Endothelial cell of hepatic sinusoid (primary cell): ENCODE data around the gene LRIT3.

Source experiments
- in situ Hi-C: cut with HindIII; loops from 2 replicates; pipeline ENCODE4 v1.10.0; 2017; ENCODE audit warnings: low sequenced_read_pairs

The LRIT3 gene

GRCh38 chr4:109902559-109903251 is 54.8 kb downstream of the LRIT3 start:
- in situ Hi-C loops: no loop called here

GRCh38 chr4:109908731-109909130 is 60.8 kb downstream of the LRIT3 start:
- in situ Hi-C loops: no loop called here

- in situ Hi-C loops: no loop called here
Measured at GRCh38 chr4:109910256-109910655, 62.3 kb downstream of the LRIT3 start.

DNA sequence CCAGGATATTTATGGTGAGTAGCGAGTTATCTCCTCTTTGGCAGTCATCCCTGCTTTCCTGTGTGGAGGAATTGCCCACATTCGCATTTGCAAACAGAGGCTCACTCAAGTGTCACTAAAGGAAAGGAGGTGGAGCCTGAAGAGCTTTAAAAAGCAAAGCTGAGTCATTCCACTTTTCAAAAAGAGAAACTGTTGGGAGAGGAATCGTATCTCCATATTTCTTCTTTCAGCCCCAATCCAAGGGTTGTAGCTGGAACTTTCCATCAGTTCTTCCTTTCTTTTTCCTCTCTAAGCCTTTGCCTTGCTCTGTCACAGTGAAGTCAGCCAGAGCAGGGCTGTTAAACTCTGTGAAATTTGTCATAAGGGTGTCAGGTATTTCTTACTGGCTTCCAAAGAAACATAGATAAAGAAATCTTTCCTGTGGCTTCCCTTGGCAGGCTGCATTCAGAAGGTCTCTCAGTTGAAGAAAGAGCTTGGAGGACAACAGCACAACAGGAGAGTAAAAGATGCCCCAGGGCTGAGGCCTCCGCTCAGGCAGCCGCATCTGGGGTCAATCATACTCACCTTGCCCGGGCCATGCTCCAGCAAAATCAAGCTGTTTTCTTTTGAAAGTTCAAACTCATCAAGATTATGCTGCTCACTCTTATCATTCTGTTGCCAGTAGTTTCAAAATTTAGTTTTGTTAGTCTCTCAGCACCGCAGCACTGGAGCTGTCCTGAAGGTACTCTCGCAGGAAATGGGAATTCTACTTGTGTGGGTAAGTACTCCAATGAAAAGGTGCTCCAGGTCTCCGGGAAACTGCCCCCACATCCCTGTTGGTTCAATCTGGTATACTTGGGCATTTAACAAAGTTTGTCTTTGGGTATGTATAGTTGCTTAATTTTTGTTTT is 65.0 kb downstream of the LRIT3 start, which contains the start of gene EGF:
Gene EGF, plus strand, starts transcription at position 178 of the 890 bp plus-strand sequence. Its CDS starts 453 bp downstream, at position 631.
- in situ Hi-C loops: no loop called here

DNA sequence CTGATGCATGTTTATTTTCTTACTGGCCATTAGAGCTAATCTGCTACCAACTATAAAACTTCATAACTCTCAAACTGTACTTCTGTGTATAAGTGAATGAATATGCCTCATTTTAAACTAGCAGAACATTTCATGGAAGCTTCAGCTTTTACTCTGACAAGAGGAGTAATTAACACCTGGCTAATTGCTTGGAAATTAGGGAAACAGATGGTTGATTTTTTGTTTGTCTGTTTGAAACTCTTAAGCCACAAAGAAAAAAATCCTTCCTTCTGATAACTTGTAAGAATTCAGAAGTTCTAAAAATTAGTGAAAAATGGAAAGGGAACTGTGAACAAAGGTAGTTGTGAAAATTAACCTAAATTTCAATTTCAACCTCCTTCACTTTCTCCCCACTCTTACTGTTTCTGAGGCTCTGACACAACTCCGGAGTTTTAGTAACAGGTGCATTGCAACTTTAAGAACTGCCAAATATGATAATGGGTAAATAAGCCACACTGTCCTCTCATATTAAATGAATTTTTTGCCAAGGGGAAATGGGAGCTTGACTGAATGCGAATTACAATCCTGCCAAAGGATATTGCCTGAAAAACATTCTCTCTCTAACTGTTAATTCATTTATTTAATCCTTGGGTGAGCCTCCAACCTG is 65.8 kb downstream of the LRIT3 start:
- in situ Hi-C loops: no loop called here

DNA sequence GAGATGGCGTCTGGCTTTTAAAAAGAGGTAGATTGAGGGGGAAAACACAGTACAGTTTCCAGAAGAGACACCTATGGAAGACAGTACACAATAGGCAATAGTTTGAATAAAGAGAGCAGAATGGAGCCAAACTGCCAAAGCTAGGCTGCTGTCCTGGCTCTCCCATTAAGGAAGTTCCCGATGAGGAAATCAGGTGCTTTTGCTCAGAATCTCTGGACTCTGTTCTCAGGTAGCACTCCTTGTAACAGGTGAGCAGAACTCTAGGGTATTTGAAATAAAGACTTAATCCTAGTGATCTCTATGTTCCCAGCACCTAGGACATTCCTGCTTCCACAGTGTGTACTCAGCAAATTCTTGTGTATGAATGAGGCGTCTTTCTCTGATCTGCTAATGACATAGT is 66.4 kb downstream of the LRIT3 start:
- in situ Hi-C loops: no loop called here

DNA sequence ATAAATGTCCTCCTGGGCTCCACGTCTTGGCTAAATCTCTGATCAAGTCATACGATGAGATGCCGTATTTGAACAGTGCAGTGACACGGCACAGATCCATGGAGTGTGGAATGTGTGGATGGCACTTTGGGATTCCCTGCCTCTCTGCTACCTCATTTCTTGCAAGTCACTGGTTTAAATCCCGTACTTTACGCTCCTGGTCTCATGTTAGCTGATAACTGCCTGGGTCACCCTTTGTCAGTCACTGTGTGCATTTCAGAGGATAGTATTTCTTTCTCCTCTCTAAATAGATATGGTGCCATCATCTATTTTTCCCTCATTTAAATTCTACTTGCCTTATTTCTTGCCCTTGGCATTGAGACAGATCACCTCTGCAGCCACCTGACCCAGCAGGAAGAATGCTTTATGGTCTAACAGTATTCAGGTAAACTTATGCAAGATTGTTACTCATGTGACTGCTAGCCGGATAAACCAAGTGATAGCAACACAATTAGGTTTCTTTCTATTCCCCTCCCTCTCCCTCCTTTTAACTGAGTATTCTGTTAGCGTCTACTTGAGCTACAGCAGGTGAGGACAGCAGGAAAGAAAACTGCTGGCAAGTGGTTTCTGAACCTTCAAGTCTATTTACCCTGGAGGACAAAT is 67.6 kb downstream of the LRIT3 start:
- in situ Hi-C loops: no loop called here

- in situ Hi-C loops: no loop called here
Measured at GRCh38 chr4:109916027-109916409, 68.1 kb downstream of the LRIT3 start.

- in situ Hi-C loops: loop anchor here (10.0 kb wide), 1 partner anchor 267 kb away; no protein-coding TSS in a partner anchor
Measured at GRCh38 chr4:109921384-109921808, 73.5 kb downstream of the LRIT3 start.
